RPMI7951 (cell line): ENCODE data around the gene ENKUR. TPM values are rescaled to one million over a fixed set of nuclear protein-coding genes. Genes with fewer than 3 reads are reported as not detected.
A peak's percentile ranks its signal among the peaks of the same experiment; 100 is the strongest.

Experiments
- DNase-seq: peaks from one replicate; pipeline ENCODE4 v3.0.0-alpha.2; 2012; ENCODE audit warnings: low read depth
- total RNA-seq: library from RNA; depleted of rRNA; stranded (reverse); fragments of >200 nt; shearing (Covaris generic); gene quantifications from 2 replicates; pipeline ENCODE4 v1.2.3, GENCODE V29; 2014; rRNA removed

ENKUR gene
- 0.10 and 0.24 TPM in 2 replicates for total RNA-seq

DNA sequence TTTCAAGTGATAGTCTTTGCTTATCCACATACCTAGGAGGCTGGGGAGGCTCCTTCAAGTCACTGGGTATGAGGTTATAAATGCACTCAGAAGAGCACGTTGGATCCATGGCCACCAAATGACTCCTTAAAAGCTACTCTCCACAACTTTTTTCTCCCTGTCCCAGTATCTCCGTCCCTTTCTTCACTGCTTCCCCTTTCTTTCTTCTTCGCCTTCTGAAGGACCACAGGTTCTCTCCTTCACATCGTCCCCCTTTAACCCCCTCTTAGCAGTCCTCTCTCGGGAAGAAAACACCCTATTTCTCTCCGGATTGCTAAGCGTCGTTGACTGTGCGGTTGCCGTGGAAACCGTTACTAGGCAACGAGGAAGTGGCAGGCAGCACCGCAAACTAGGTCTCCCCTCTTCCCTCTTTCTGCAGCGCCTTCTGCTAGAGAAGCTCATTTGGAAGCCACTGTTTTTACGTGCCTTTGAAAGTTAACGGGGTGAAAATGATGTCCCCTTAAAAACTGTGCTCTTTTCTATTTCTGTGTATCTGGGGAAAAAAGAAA is at the start of gene ENKUR:
Gene ENKUR (minus strand): TSS at position 331 of the 548 bp plus-strand sequence. CDS start 222 bp downstream, at position 109.
- DNase-seq: peak; percentile 94

- DNase-seq: no peak
These were observed 48.4 kb upstream of the ENKUR start for GRCh38 chr10:25064401-25064800.

GRCh38 chr10:25063644-25064043 is 47.7 kb upstream of the ENKUR start:
- no peak for DNase-seq

DNA sequence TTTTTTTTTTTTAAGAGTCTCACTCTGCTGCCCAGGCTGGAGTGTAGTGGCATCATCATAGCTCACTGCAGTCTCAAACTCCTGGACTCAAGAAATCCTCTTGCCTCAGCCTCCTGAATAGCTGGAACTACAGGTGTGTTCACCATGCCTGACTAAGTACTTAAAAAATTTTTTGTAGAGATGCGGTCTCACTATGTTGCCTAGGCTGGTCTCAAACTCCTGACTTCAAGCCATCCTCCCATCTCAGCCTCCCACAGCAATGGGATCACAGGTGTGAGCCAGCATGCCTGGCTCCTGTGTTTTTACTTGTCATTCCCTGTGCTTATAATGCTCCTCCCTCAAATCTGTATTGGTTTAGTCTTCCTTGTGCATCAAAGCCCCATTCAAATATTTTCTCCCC is 47.2 kb upstream of the ENKUR start:
- no peak for DNase-seq

DNA sequence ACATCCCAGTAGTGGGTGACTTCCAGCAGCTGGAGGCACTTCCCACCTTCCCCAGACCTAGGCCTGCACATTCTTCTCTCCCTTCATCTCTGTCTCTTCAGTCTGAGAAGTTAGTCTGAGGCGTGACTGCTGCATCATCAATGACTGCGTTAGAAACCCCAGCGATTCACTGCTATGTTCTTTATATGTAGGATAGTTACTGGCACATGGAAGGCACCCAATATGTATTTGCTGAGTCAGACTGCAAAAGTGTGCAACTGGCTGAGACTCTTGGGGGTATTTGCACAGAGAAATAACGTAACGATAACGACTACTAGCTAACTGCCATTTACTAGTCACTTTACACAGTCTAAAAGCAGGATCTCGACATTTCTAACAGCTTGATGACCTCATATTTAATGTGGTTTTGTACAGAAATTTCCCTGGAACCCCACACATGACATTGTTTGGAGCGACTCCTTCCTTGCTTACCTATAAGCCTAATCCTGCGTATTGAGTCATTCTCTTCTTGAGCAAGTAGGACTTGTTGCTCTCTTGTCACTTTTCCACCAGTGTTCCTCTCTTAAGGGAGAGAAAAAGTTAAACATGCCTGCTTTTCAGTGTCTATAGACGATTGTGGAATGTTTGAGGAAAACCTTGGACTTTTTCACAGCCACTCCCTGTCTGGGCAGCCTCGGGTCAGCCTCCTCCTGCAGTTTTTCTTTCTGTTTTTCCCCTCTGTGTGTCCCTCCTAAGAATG is 45.9 kb upstream of the ENKUR start:
- DNase-seq: no peak

GRCh38 chr10:25061125-25061524 is 45.2 kb upstream of the ENKUR start:
- DNase-seq: no peak

DNA sequence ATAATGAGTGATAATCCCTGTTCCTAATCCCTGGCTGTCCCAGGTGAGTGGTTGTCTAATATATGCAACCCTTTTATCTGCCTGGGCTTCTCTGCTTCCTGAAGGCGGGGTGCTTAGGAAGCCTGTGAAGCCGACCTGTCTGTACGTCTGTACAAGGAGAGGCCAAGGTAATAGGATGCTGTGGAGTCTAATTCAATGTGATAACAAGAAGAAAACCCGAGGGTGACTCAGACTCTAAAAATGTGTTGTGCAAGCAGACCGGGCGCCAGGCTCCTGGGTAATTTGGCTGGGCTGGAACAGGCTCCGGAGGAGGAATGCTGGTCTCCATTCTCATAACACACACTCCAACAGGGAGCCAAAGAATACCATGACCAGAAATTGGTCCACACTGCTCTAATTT is 44.0 kb upstream of the ENKUR start:
- peak; percentile 87 for DNase-seq

DNA sequence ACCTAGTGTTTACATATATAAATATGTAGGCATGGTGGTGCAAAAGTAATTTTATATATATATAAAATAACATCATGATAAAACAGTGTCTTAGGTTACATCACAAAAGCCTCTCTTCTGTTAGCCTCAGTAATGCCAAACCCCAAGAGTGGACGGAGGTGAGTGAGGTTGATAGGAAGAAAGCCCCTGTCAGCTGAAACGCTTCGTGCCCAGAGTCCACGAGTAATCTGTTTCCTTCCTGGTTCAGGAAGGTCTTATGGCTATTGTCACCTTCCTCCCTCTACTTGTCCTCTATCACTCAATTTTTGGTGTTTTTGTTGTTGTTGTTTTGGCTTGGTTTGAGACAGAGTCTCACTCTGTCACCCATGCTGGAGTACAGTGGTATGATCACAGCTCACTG is 41.9 kb upstream of the ENKUR start:
- no peak for DNase-seq

GRCh38 chr10:25056726-25057125 is 40.8 kb upstream of the ENKUR start:
- no peak for DNase-seq

DNA sequence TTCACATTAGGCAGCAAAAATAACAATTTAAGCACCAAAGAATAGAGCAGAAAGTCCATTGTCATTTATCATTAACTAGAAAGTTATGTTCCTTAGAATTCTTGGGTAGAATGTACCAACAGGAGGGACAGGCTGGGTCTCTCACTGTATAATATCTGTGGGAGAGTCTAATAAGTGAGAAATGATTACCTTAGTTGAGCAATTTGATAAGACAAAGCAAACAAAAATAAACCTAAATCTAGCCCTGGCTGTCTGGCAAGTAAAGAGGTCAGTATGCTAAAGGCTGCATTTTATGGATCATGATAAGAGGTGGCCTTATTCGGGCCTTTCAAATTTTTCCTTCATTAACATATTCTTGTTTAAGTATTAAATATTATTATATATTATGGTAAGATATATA is 36.1 kb upstream of the ENKUR start:
- DNase-seq: no peak

GRCh38 chr10:25050402-25050801 is 34.4 kb upstream of the ENKUR start:
- no peak for DNase-seq

- no peak for DNase-seq
These were observed 34.0 kb upstream of the ENKUR start for GRCh38 chr10:25049966-25050365.

DNA sequence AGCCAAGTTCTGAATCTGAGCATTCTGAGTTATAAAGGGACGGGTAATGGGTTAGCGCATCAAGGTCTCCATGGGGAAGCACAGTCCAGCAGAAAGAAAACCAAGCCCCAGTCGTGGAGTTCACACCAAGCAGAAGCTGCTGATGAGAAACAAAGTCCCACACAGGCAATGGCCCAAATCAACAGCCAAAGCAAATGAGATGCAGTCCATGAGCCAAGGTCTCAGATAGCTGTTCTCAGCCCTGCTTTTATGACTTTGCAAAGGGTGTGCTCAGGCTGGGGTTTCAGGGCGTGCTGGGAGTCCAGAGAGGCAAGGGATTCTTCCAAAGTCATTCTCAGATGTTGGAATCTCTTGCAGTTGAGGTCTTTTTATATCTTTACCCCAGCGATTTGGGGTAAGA is 32.5 kb upstream of the ENKUR start:
- no peak for DNase-seq

DNA sequence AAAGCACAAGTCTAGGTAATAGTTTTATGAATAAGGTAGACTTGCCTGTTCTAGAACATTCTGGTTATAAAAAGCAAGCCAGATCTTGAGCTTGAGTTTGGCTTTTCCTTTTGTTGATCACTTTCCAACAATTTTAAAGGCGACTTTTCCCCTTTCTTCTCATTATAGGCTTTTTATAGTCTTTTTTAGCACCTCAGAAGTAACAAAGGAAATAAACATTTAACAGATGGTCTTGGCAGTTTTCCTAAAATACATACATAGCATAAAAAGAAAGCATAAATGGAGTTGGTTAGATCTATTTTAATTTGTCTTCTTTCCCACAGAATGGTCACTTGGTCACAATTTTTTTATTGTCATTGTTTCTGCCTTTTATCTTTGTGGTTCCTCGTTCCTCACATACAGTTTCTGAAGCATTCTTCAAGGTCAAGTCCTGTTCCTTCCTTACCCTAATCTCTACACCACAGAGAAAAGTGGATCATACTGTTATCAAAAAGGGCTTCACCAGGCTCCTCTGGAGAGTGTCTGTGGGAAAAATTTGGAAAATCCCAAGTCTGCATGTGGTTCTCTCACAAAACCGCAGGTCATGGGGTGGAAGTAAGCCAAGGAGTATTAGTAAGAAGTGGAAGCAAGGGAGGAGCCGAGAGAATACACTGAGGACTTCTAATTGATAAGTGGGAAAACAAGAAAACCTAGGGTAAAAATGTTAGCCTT is 31.8 kb upstream of the ENKUR start:
- DNase-seq: peak; percentile 86

- DNase-seq: no peak
These were observed 31.1 kb upstream of the ENKUR start for GRCh38 chr10:25047088-25047487.

DNA sequence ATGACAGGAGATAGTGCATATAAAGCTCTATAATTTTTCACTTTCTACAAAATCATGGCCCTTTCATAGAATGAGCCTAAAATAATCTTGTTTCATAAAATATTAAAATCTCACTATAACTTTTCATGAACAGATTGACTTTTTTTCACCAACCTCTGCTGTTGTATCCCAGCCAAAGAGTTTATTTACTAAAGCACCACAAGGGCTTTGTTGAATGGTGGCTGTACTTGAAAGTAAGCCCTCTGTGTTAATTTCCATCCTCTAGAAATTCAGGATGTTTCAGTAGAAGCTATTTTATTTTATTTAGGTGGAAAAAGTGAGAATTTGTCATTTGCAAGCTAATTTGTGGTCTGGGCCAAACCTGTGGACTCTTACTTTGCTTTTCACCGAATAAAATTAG is 30.7 kb upstream of the ENKUR start:
- no peak for DNase-seq

- DNase-seq: no peak
These were observed 23.6 kb upstream of the ENKUR start for GRCh38 chr10:25039531-25039930.

DNA sequence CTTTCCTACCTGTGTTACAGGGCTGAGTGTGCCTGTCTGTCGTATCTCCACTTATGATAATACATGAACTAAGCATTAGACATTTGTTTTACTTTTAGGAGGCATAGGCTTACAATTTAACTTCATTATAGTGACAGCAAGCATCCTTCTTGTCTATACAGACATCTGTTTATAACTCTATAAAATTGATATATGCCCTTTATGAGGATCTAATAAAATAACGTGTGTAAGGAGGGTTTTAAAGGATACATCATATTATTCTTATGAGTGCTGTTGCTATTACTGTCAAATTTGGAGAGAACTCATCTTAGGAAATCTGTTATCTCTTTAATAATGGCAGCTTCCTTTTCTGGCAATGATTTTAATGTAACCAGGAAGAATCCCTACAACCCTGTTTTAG is 22.4 kb upstream of the ENKUR start:
- DNase-seq: no peak

DNA sequence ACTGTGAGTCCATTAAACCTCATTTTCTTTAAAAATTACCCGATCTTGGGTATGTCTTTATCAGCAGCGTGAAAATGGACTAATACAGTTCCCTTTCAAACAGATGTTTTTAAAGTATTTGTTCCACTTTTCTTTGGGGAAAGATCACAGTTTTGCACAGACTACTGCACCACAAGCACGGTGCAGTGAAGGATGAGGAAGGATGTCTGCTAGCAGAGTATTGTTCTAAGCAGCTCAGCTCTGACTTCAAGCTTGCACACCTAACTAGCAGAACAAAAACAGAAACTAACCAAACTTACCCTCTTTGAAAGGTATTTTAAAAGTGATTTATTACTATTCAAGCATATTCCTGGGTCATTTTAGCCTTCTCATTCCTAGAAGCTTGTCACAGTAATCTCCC is 20.4 kb upstream of the ENKUR start:
- DNase-seq: no peak

- no peak for DNase-seq
These were observed 13.6 kb upstream of the ENKUR start for GRCh38 chr10:25029519-25029918.

- DNase-seq: no peak
These were observed 12.8 kb upstream of the ENKUR start for GRCh38 chr10:25028711-25029110.

GRCh38 chr10:25026463-25026862 is 10.5 kb upstream of the ENKUR start:
- peak; percentile 36 for DNase-seq

GRCh38 chr10:25024528-25024927 is 8.6 kb upstream of the ENKUR start:
- no peak for DNase-seq
